GM12878 (cell line): ENCODE measurements around the gene UNC13B. TPM values are rescaled to one million over a fixed set of nuclear protein-coding genes. Genes with fewer than 3 reads are reported as not detected.

Source experiments
- ATF7 ChIP-seq: fragments of 450-650 bp; IDR thresholded peaks from 2 replicates; pipeline ENCODE4 v1.6.1; 2016; ENCODE audit warnings: low read depth, mild to moderate bottlenecking
- CEBPZ ChIP-seq: fragments of 150-350 bp; IDR thresholded peaks from 2 replicates; pipeline ENCODE4 v1.6.1; 2016; ENCODE audit warnings: low read depth, low read length
- EED ChIP-seq: sonication (generic); IDR thresholded peaks from 2 replicates; pipeline ENCODE4 v1.6.1; 2016; ENCODE audit warnings: antibody characterized with exemption, low read depth
- EGR1 ChIP-seq, 2 experiments: IDR thresholded peaks; 1 replicate in 1 of 2; 2 replicates in 1 of 2; pipeline ENCODE4 v1.6.1; 2011 to 2012; ENCODE audit warnings: low read depth in 2 of 2, low read length in 2 of 2, borderline replicate concordance in 1 of 2, mild to moderate bottlenecking in 1 of 2, moderate library complexity in 1 of 2
- EP300 ChIP-seq, 2 experiments: fragments of 150-350 bp in 1 of 2; IDR thresholded peaks; 2 replicates each; pipeline ENCODE4 v1.6.1; 2011 to 2012; ENCODE audit warnings: low read depth in 2 of 2, low read length in 2 of 2, borderline replicate concordance in 1 of 2, improper control_type of control experiment in 1 of 2, inconsistent platforms in 1 of 2; ENCODE audit not compliant: control insufficient read depth in 1 of 2
- IRF3 ChIP-seq: fragments of 450-650 bp; IDR thresholded peaks from 2 replicates; pipeline ENCODE4 v1.6.1; 2014; ENCODE audit warnings: mild to moderate bottlenecking
- NFYB ChIP-seq: IDR thresholded peaks from 2 replicates; pipeline ENCODE4 v1.6.1; 2011; ENCODE audit warnings: low read depth, mild to moderate bottlenecking, low read length, improper control_type of control experiment, moderate library complexity; ENCODE audit not compliant: insufficient read depth
- TCF12 ChIP-seq: IDR thresholded peaks from 2 replicates; pipeline ENCODE4 v1.6.1; 2011; ENCODE audit warnings: low read depth, mild to moderate bottlenecking, low read length
- ZNF592 ChIP-seq: fragments of 450-650 bp; IDR thresholded peaks from 2 replicates; pipeline ENCODE4 v1.6.1; 2017; ENCODE audit warnings: mild to moderate bottlenecking, moderate library complexity
- ZSCAN29 ChIP-seq: fragments of 450-650 bp; IDR thresholded peaks from 2 replicates; pipeline ENCODE4 v1.6.1; 2017; ENCODE audit warnings: mild to moderate bottlenecking, moderate library complexity
- polyA plus RNA-seq, 11 experiments: library from polyadenylated mRNA; depleted of rRNA in 4 of 11; unstranded in 6 of 11; stranded (reverse) in 5 of 11; fragments of >200 nt; fragmentation: Nextera tagmentation in 4 of 11; fragmentation: Illumina TruSeq in 1 of 11; extraction: Ambion mirVana in 4 of 11; extraction: Trizol in 1 of 11; gene quantifications; 1 replicate in 1 of 11; 2 replicates in 10 of 11; pipeline versions ENCODE4 v1.2.1 to v1.2.3, GENCODE V29; 2011 to 2016; ENCODE audit warnings: inconsistent platforms in 2 of 11, missing spikeins in 2 of 11, low read depth in 1 of 11
- total RNA-seq, 4 experiments: library from RNA; depleted of rRNA in 3 of 4; stranded (reverse); fragments of >200 nt in 3 of 4; fragmentation: Illumina TruSeq in 1 of 4; extraction: Trizol in 1 of 4; gene quantifications; 2 replicates each; pipeline versions ENCODE4 v1.2.1 to v1.2.3, GENCODE V29; 2013 to 2021
- TF ChIP-seq, protein P1 (sequence below): fragments of 450-650 bp; IDR thresholded peaks from 2 replicates; pipeline ENCODE4 v1.6.1; 2018; ENCODE audit warnings: mild to moderate bottlenecking, low read depth, moderate library complexity; ENCODE audit not compliant: partially characterized antibody

UNC13B gene
- total and polyA plus RNA-seq, 10 of the 15 experiments (the other 5 are each of a cell fraction or from before 2014, with no cell fraction given): under 0.01 to 0.42 (median 0.06) TPM; not detected in 4

DNA sequence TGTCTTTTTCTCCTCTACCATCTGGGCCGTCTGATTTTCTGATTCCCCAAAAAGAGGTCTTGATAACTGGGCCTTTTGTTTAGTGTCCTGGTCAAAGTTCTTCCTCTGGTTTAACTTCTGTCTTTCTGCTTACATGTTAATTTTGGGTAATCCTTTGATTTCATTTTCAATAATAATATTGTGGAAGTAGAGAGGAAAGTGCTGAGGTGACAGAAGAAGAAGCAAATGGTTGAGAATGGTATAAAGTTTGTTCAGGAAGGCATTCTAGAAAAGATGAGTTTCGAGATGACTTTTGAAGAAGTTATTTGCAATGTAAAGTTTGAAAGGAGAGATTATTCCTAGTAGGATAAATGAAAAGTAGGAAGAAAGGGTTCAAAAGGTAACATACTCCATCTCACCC is 118.1 kb downstream of the UNC13B start (continued):
- TF ChIP-seq, protein P1, sequence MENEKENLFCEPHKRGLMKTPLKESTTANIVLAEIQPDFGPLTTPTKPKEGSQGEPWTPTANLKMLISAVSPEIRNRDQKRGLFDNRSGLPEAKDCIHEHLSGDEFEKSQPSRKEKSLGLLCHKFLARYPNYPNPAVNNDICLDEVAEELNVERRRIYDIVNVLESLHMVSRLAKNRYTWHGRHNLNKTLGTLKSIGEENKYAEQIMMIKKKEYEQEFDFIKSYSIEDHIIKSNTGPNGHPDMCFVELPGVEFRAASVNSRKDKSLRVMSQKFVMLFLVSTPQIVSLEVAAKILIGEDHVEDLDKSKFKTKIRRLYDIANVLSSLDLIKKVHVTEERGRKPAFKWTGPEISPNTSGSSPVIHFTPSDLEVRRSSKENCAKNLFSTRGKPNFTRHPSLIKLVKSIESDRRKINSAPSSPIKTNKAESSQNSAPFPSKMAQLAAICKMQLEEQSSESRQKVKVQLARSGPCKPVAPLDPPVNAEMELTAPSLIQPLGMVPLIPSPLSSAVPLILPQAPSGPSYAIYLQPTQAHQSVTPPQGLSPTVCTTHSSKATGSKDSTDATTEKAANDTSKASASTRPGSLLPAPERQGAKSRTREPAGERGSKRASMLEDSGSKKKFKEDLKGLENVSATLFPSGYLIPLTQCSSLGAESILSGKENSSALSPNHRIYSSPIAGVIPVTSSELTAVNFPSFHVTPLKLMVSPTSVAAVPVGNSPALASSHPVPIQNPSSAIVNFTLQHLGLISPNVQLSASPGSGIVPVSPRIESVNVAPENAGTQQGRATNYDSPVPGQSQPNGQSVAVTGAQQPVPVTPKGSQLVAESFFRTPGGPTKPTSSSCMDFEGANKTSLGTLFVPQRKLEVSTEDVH: no peak
- TF ChIP-seq TCF12 (no peak), ZNF592 (no peak), EGR1 (IDR thresholded peaks at IDR 0.05; ENCODE audit: borderline replicate concordance in 1 of 2, low read depth in 2 of 2, low read length in 2 of 2) (no peak), ZSCAN29 (no peak), NFYB (no peak), IRF3 (no peak), EP300 (IDR thresholded peaks at IDR 0.05; ENCODE audit: borderline replicate concordance in 1 of 2, control insufficient read depth in 1 of 2, low read depth in 2 of 2, low read length in 2 of 2) (no peak), EED (no peak), CEBPZ (no peak), ATF7 (no peak)
